ENCODE results near the gene PADI6.

Gene PADI6

DNA sequence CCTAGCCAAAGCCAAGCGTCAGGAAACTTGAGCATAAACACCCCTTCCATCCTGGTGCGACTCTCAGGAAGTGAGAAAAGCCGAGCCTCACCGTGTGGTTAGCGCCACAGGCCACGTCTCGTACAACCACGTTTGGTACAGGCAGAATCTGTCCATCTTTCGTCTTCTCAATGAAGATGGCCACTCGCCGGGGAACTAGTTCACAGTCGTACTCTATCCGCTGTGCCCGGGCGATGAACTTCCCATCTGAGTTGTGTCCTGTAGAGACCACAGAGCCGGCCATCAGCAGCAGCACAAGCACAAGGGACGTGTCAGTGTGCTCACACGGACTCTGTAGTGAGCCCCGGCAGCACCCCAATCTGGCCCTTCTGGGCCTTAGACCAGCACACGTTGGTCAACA lies 44.4 kb downstream of the PADI6 start:
- Histone ChIP-seq H4K12ac (ENCODE audit: low read depth, low read length) (no peak overlapping the region), H3K4me2 (ENCODE audit: low read length) (no peak overlapping the region), H3K4me3 (ENCODE audit: low read depth, low read length) (no peak overlapping the region), H4K91ac (ENCODE audit: low read depth, low read length) (no peak overlapping the region), H3K18ac (ENCODE audit: low read length) (no peak overlapping the region), H3K36me3 (ENCODE audit: control insufficient read depth in 1 of 2, insufficient read depth in 2 of 2, low read length in 2 of 2) (peaks cover 63 to 76% of the 10 kb centered on the region in 2 experiments), H3K79me2 (ENCODE audit: control insufficient read depth, insufficient read depth, low read length, poor library complexity) (no peaks in the 10 kb centered on the region), H3K14ac (ENCODE audit: low read length) (no peak overlapping the region), H3K9me3 (ENCODE audit: insufficient read depth, low read depth, low read length) (no peaks in the 10 kb centered on the region), H2AFZ (ENCODE audit: insufficient read depth, low read length, poor library complexity) (no peak overlapping the region), H3K4me1 (ENCODE audit: control insufficient read depth in 1 of 2, insufficient read depth in 2 of 2, low read length in 2 of 2) (peaks cover 10 to 13% of the 10 kb centered on the region in 2 experiments), H3K4ac (ENCODE audit: low read depth, low read length) (no peak overlapping the region), H2BK120ac (ENCODE audit: insufficient read depth, low read length, poor library complexity) (no peak overlapping the region), H2BK5ac (ENCODE audit: low read depth, low read length, poor library complexity) (no peak overlapping the region), H3K27me3 (ENCODE audit: insufficient read depth, low read length) (no peaks in the 10 kb centered on the region), H2BK12ac (ENCODE audit: low read length) (no peak overlapping the region), H3K9ac (ENCODE audit: low read length) (no peak overlapping the region), H4K8ac (ENCODE audit: low read depth, low read length) (no peak overlapping the region), H3K27ac (ENCODE audit: low read depth, low read length) (no peak overlapping the region), H2AK5ac (ENCODE audit: low read length) (no peak overlapping the region), H3K23ac (ENCODE audit: low read length) (no peak overlapping the region), H3K79me1 (ENCODE audit: low read length) (no peaks in the 10 kb centered on the region)
- WGBS (ENCODE audit: extremely low coverage, insufficient coverage, insufficient read length) = no CpG with 5 or more reads among the region's 20 CpGs
- no peak for DNase-seq

DNA sequence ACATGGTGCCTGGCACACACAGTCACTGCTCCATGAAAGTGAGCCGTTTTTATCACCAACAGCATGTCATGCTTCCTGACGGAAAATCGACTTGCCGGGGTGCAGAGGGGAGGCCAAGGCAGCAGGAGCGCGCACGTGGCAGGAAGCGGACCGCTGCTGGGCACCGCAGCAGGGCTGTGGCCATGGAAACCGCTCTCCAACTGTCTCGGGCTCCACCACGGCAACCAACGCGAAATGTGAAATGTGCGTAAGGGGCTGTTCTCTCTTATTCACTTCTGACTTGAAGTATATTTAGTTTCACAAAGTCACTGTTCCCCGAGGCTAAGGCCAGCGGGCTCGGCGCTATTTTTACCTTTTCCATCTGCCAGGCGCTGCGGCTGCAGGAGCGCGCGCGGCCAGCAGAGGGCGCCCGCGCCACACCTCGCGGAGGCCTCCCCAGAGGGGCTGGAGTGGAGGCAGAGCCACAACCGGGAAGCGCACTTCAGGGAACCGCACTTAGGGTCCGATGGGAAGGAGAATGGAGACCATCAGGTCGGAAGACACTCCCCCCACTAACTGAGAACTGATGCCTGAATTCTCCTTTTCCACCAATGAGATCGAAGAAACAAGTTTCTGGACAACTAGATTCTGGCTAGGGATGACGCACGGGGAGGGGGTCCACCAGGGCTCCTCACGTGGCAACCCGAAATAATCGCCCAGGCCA lies 47.8 kb downstream of the PADI6 start:
- Histone ChIP-seq H3K36me3 (ENCODE audit: control insufficient read depth in 1 of 2, insufficient read depth in 2 of 2, low read length in 2 of 2) (peaks cover 65 to 75% of the 10 kb centered on the region in 2 experiments), H3K9ac (ENCODE audit: low read length) (no peak overlapping the region), H3K4ac (ENCODE audit: low read depth, low read length) (no peak overlapping the region), H3K9me3 (ENCODE audit: insufficient read depth, low read depth, low read length) (no peaks in the 10 kb centered on the region), H3K14ac (ENCODE audit: low read length) (no peak overlapping the region), H3K4me3 (ENCODE audit: low read depth, low read length) (no peak overlapping the region), H2BK5ac (ENCODE audit: low read depth, low read length, poor library complexity) (no peak overlapping the region), H3K4me1 (ENCODE audit: control insufficient read depth in 1 of 2, insufficient read depth in 2 of 2, low read length in 2 of 2) (no peaks in the 10 kb centered on the region), H3K27ac (ENCODE audit: low read depth, low read length) (no peak overlapping the region), H3K79me1 (ENCODE audit: low read length) (no peaks in the 10 kb centered on the region), H3K4me2 (ENCODE audit: low read length) (no peak overlapping the region), H4K8ac (ENCODE audit: low read depth, low read length) (no peak overlapping the region), H2BK120ac (ENCODE audit: insufficient read depth, low read length, poor library complexity) (no peak overlapping the region), H4K91ac (ENCODE audit: low read depth, low read length) (no peak overlapping the region), H4K12ac (ENCODE audit: low read depth, low read length) (no peak overlapping the region), H3K79me2 (ENCODE audit: control insufficient read depth, insufficient read depth, low read length, poor library complexity) (no peaks in the 10 kb centered on the region), H2BK12ac (ENCODE audit: low read length) (no peak overlapping the region), H2AFZ (ENCODE audit: insufficient read depth, low read length, poor library complexity) (no peak overlapping the region), H2AK5ac (ENCODE audit: low read length) (no peak overlapping the region), H3K18ac (ENCODE audit: low read length) (no peak overlapping the region), H3K23ac (ENCODE audit: low read length) (no peak overlapping the region), H3K27me3 (ENCODE audit: insufficient read depth, low read length) (no peaks in the 10 kb centered on the region)
- WGBS (ENCODE audit: extremely low coverage, insufficient coverage, insufficient read length) = no CpG with 5 or more reads among the region's 42 CpGs
- DNase-seq = peak; percentile 48 to 82

DNA sequence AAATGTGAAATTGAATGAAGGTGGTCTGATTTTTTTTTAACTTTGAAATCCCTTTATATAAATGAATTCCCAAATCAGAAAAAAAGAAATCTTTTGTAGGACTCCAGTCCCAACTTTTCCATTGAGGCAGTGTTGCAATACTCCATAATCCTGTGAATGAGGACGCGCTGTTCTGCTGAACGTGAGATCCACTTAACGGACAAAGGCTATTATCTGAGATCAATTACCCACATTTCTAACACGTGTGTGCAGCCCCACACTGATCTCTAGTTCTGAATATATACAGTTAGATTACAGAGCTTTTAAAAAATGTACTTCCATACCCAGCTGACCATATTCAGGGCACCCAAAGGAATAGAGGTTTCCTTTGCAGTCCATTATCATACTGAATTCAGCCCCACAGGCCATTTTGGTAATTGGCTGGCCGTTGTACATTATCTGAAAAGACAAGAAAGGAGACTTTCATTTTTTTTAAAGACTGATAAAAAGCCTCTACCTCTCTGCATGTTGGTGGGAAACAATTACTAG lies 48.5 kb downstream of the PADI6 start:
- Histone ChIP-seq H3K79me1 (ENCODE audit: low read length) (no peaks in the 10 kb centered on the region), H3K9me3 (ENCODE audit: insufficient read depth, low read depth, low read length) (no peaks in the 10 kb centered on the region), H3K4me3 (ENCODE audit: low read depth, low read length) (no peak overlapping the region), H3K27me3 (ENCODE audit: insufficient read depth, low read length) (no peaks in the 10 kb centered on the region), H2AK5ac (ENCODE audit: low read length) (no peak overlapping the region), H3K27ac (ENCODE audit: low read depth, low read length) (no peak overlapping the region), H3K4me1 (ENCODE audit: control insufficient read depth in 1 of 2, insufficient read depth in 2 of 2, low read length in 2 of 2) (no peaks in the 10 kb centered on the region), H3K4me2 (ENCODE audit: low read length) (no peak overlapping the region), H2AFZ (ENCODE audit: insufficient read depth, low read length, poor library complexity) (no peak overlapping the region), H2BK120ac (ENCODE audit: insufficient read depth, low read length, poor library complexity) (no peak overlapping the region), H4K8ac (ENCODE audit: low read depth, low read length) (no peak overlapping the region), H3K23ac (ENCODE audit: low read length) (no peak overlapping the region), H3K4ac (ENCODE audit: low read depth, low read length) (no peak overlapping the region), H2BK12ac (ENCODE audit: low read length) (no peak overlapping the region), H2BK5ac (ENCODE audit: low read depth, low read length, poor library complexity) (no peak overlapping the region), H4K12ac (ENCODE audit: low read depth, low read length) (no peak overlapping the region), H3K9ac (ENCODE audit: low read length) (no peak overlapping the region), H3K18ac (ENCODE audit: low read length) (no peak overlapping the region), H3K79me2 (ENCODE audit: control insufficient read depth, insufficient read depth, low read length, poor library complexity) (no peaks in the 10 kb centered on the region), H3K14ac (ENCODE audit: low read length) (no peak overlapping the region), H4K91ac (ENCODE audit: low read depth, low read length) (no peak overlapping the region), H3K36me3 (ENCODE audit: control insufficient read depth in 1 of 2, insufficient read depth in 2 of 2, low read length in 2 of 2) (peaks cover 66 to 76% of the 10 kb centered on the region in 2 experiments)
- DNase-seq = no peak
- no CpG with 5 or more reads among the region's 6 CpGs for WGBS (ENCODE audit: extremely low coverage, insufficient coverage, insufficient read length)

DNA sequence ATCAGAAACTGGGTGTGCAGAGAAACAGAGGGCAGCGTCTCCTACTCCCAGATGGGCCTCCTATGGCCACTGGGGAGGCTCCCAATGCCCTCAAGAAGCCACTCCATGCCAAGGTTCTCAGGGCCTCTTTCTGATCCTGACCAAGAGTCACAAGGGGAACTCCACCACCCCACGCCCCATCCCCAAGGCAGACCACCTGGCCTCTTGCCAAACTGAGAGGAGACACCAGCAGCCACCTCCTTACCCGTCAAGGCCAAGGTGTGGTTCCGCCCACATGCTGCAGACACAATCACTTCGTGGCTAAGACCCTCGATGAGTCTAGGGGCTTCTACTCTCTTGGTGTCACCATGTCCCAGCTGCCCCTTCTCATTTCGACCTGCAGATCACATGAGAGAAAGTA lies 50.5 kb downstream of the PADI6 start:
- no peak overlapping the region for H2AFZ ChIP-seq (ENCODE audit: insufficient read depth, low read length, poor library complexity)
- no peak for DNase-seq
- no peak overlapping the region for H3K14ac ChIP-seq (ENCODE audit: low read length)
- H3K4me1 ChIP-seq (ENCODE audit: control insufficient read depth in 1 of 2, insufficient read depth in 2 of 2, low read length in 2 of 2) = no peaks in the 10 kb centered on the region
- H3K18ac ChIP-seq (ENCODE audit: low read length) = no peak overlapping the region
- H3K27ac ChIP-seq (ENCODE audit: low read depth, low read length) = no peak overlapping the region
- no peaks in the 10 kb centered on the region for H3K79me2 ChIP-seq (ENCODE audit: control insufficient read depth, insufficient read depth, low read length, poor library complexity)
- no peak overlapping the region for H4K8ac ChIP-seq (ENCODE audit: low read depth, low read length)
- H3K27me3 ChIP-seq (ENCODE audit: insufficient read depth, low read length) = no peaks in the 10 kb centered on the region
- H4K12ac ChIP-seq (ENCODE audit: low read depth, low read length) = no peak overlapping the region
- H2BK120ac ChIP-seq (ENCODE audit: insufficient read depth, low read length, poor library complexity) = no peak overlapping the region
- peaks cover 71 to 77% of the 10 kb centered on the region in 2 experiments for H3K36me3 ChIP-seq (ENCODE audit: control insufficient read depth in 1 of 2, insufficient read depth in 2 of 2, low read length in 2 of 2)
- no peaks in the 10 kb centered on the region for H3K79me1 ChIP-seq (ENCODE audit: low read length)
- H3K23ac ChIP-seq (ENCODE audit: low read length) = no peak overlapping the region
- no peak overlapping the region for H3K4me2 ChIP-seq (ENCODE audit: low read length)
- H4K91ac ChIP-seq (ENCODE audit: low read depth, low read length) = no peak overlapping the region
- no peaks in the 10 kb centered on the region for H3K9me3 ChIP-seq (ENCODE audit: insufficient read depth, low read depth, low read length)
- no peak overlapping the region for H2BK12ac ChIP-seq (ENCODE audit: low read length)
- H2BK5ac ChIP-seq (ENCODE audit: low read depth, low read length, poor library complexity) = no peak overlapping the region
- no peak overlapping the region for H3K9ac ChIP-seq (ENCODE audit: low read length)
- WGBS (ENCODE audit: extremely low coverage, insufficient coverage, insufficient read length) = no CpG with 5 or more reads among the region's 7 CpGs
- no peak overlapping the region for H2AK5ac ChIP-seq (ENCODE audit: low read length)
- no peak overlapping the region for H3K4me3 ChIP-seq (ENCODE audit: low read depth, low read length)
- H3K4ac ChIP-seq (ENCODE audit: low read depth, low read length) = no peak overlapping the region

Measured in trophoblast cell (in vitro differentiated cells and primary cell).